Ovary (tissue), 3 donors: ENCODE measurements around the gene SOX6.

Experiments used
- EP300 ChIP-seq: sonication (generic); formaldehyde crosslinking; IDR thresholded peaks from one replicate; pipeline ENCODE4 v1.6.1; 2017; ENCODE audit warnings: antibody characterized with exemption
- POLR2A ChIP-seq: fragments of 450-650 bp; IDR thresholded peaks from one replicate; pipeline ENCODE4 v1.6.1; 2017; ENCODE audit warnings: antibody characterized with exemption, mild to moderate bottlenecking, moderate library complexity
- TF ChIP-seq, protein P1 (sequence below), 3 donors: fragments of 450-650 bp in 2 of 3; fragments of 200-600 bp in 1 of 3; IDR thresholded peaks; one replicate each; pipeline versions ENCODE4 v1.5.1 to v1.8.0; 2016 to 2022; ENCODE audit warnings: antibody characterized with exemption in 3 of 3, mild to moderate bottlenecking in 1 of 3
- donor health status: DM: no; HTN: no; CAD: no.

DNA sequence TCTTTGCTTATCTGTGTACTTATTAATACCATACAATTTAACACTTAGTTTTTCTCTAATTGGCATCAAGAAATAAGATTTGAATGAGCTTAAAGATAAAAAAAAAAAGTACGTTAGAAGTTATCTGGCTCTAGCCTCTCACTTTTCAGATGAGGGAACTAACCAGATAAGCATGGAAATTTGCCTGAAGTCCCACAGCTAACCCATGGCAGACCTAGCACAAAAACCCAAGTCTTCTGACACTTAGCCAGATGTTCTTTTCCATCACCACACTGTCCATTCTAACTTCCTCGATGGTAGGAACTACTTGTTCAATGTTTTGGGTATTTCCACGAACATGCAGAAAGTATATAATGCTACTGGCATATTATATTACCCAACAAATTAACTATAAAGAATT, 7.4 kb upstream of the SOX6 start:
- no peak for TF ChIP-seq POLR2A
- TF ChIP-seq, protein P1, sequence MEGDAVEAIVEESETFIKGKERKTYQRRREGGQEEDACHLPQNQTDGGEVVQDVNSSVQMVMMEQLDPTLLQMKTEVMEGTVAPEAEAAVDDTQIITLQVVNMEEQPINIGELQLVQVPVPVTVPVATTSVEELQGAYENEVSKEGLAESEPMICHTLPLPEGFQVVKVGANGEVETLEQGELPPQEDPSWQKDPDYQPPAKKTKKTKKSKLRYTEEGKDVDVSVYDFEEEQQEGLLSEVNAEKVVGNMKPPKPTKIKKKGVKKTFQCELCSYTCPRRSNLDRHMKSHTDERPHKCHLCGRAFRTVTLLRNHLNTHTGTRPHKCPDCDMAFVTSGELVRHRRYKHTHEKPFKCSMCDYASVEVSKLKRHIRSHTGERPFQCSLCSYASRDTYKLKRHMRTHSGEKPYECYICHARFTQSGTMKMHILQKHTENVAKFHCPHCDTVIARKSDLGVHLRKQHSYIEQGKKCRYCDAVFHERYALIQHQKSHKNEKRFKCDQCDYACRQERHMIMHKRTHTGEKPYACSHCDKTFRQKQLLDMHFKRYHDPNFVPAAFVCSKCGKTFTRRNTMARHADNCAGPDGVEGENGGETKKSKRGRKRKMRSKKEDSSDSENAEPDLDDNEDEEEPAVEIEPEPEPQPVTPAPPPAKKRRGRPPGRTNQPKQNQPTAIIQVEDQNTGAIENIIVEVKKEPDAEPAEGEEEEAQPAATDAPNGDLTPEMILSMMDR (IDR thresholded peaks at IDR 0.05), result no peak
- TF ChIP-seq EP300, result no peak
